Stomach (tissue), 4 donors: ENCODE measurements around the gene PLPPR5.

Experiments
- EP300 ChIP-seq: sonication (generic); formaldehyde crosslinking; IDR thresholded peaks from one replicate; pipeline ENCODE4 v1.6.1; 2017; ENCODE audit warnings: antibody characterized with exemption
- POLR2A ChIP-seq, 4 donors: fragments of 450-650 bp; IDR thresholded peaks; one replicate each; pipeline ENCODE4 v1.6.1; 2016; ENCODE audit warnings: antibody characterized with exemption in 4 of 4, control low read depth in 2 of 4, mild to moderate bottlenecking in 1 of 4, moderate library complexity in 1 of 4
- POLR2AphosphoS5 ChIP-seq, 3 donors: sonication (generic); formaldehyde crosslinking; IDR thresholded peaks; one replicate each; pipeline ENCODE4 v1.6.1; 2016; ENCODE audit warnings: antibody characterized with exemption in 3 of 3
- TF ChIP-seq, protein P1 (sequence below), 7 experiments: fragments of 450-650 bp in 4 of 7; fragments of 200-600 bp in 3 of 7; sonication (generic) in 3 of 7; IDR thresholded peaks; one replicate each; pipeline ENCODE4 v1.5.1; 2016 to 2019; ENCODE audit warnings: antibody characterized with exemption in 7 of 7, control low read depth in 2 of 7, mild to moderate bottlenecking in 1 of 7

DNA sequence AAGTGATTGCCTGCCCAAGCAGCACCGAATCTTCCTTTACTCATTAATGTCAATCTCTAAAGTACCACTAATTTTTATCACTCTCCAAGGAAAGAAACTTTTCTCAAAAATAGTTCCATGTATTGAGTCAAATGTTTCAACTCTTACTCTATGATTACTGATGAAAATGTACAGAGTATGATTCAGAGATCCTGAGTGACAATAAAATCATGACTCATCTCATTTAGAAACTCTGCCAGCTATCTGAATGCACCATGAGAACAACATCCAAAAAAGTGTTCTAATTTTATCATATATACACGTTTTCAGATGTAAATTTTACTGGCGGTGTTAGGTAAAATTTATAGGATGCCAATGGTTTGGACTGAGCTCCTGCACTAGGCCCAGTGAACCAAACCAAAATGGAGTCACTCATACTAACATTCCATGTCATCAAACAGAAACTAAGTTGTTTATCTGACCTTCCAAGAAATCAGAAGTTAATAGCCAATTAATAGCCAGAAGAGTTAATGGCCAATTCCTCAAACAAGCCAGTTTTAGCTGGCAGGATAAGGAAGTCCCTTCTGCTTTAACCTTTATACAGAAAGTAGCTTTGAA, 22.6 kb downstream of the PLPPR5 start:
- TF ChIP-seq POLR2AphosphoS5 (IDR thresholded peaks at IDR 0.05) (no peak), EP300 (no peak), POLR2A (IDR thresholded peaks at IDR 0.05) (no peak)
- TF ChIP-seq, protein P1, sequence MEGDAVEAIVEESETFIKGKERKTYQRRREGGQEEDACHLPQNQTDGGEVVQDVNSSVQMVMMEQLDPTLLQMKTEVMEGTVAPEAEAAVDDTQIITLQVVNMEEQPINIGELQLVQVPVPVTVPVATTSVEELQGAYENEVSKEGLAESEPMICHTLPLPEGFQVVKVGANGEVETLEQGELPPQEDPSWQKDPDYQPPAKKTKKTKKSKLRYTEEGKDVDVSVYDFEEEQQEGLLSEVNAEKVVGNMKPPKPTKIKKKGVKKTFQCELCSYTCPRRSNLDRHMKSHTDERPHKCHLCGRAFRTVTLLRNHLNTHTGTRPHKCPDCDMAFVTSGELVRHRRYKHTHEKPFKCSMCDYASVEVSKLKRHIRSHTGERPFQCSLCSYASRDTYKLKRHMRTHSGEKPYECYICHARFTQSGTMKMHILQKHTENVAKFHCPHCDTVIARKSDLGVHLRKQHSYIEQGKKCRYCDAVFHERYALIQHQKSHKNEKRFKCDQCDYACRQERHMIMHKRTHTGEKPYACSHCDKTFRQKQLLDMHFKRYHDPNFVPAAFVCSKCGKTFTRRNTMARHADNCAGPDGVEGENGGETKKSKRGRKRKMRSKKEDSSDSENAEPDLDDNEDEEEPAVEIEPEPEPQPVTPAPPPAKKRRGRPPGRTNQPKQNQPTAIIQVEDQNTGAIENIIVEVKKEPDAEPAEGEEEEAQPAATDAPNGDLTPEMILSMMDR (IDR thresholded peaks at IDR 0.05): no peak
